CD4-positive, alpha-beta T cell (primary cell): Measurements from ENCODE around the gene AXDND1. TPM values are rescaled to one million over a fixed set of nuclear protein-coding genes. Genes with fewer than 3 reads are reported as not detected.

Experiments
- ATAC-seq: fragments of 200-7000 bp; cut with Tn5 transposase; one replicate; pipeline ENCODE4 v1.10.0; 2022; ENCODE audit warnings: mild to moderate bottlenecking; ENCODE audit not compliant: poor library complexity
- CTCF ChIA-PET: fragments of 350-600 bp; sonication (Branson Sonifier 250); formaldehyde crosslinking; loops from one replicate; lab custom pipeline; 2021; ENCODE audit warnings: antibody characterized with exemption, inconsistent platforms; lab: Charles Lee
- POLR2A ChIA-PET: fragments of 350-600 bp; sonication (Branson Sonifier 250); formaldehyde crosslinking; loops from one replicate; lab custom pipeline; 2021; ENCODE audit warnings: antibody characterized with exemption, inconsistent platforms; lab: Charles Lee
- DNase-seq, 14 experiments: peaks; one replicate each; pipeline ENCODE4 v3.0.0-alpha.2; 2013 to 2020; ENCODE audit warnings: mixed read lengths in 2 of 14
- H3K27ac ChIP-seq, 2 donors: one replicate each; pipeline versions ENCODE4 v1.5.1 to v1.7.0; 2013; ENCODE audit warnings: low read length in 2 of 2, low read depth in 1 of 2, mild to moderate bottlenecking in 1 of 2
- H3K27me3 ChIP-seq, 2 experiments: 1 replicate in 1 of 2; 2 replicates in 1 of 2; pipeline versions ENCODE4 v1.6.1 to v1.7.0; 2013; ENCODE audit warnings: low read length in 2 of 2, control low read depth in 1 of 2, mild to moderate bottlenecking in 1 of 2, moderate library complexity in 1 of 2; ENCODE audit not compliant: insufficient read depth in 2 of 2, control insufficient read depth in 1 of 2
- H3K36me3 ChIP-seq: one replicate; pipeline ENCODE4 v1.6.1; 2013; ENCODE audit warnings: low read length, control low read depth; ENCODE audit not compliant: insufficient read depth
- H3K4me1 ChIP-seq: one replicate; pipeline ENCODE4 v1.6.1; 2013; ENCODE audit warnings: low read length, control low read depth; ENCODE audit not compliant: insufficient read depth
- H3K4me3 ChIP-seq: one replicate; pipeline ENCODE4 v1.5.1; 2013; ENCODE audit warnings: mild to moderate bottlenecking, low read length, moderate library complexity
- H3K9me3 ChIP-seq, 2 experiments: 1 replicate in 1 of 2; 2 replicates in 1 of 2; pipeline versions ENCODE4 v1.6.1 to v1.7.0; 2013; ENCODE audit warnings: low read length in 2 of 2, mild to moderate bottlenecking in 2 of 2, control low read depth in 1 of 2, moderate library complexity in 1 of 2; ENCODE audit not compliant: control insufficient read depth in 1 of 2, insufficient read depth in 1 of 2
- H3K27ac Mint-ChIP-seq: one replicate; pipeline ENCODE4 v1.8.0; 2020; ENCODE audit warnings: mixed read lengths
- H3K27me3 Mint-ChIP-seq: one replicate; pipeline ENCODE4 v1.8.0; 2021; ENCODE audit warnings: mixed read lengths
- H3K36me3 Mint-ChIP-seq: one replicate; pipeline ENCODE4 v1.8.0; 2021; ENCODE audit warnings: low read depth, mixed read lengths
- H3K4me1 Mint-ChIP-seq: one replicate; pipeline ENCODE4 v1.8.0; 2021; ENCODE audit warnings: low read depth, mixed read lengths
- H3K4me3 Mint-ChIP-seq: one replicate; pipeline ENCODE4 v1.8.0; 2020; ENCODE audit warnings: mild to moderate bottlenecking, mixed read lengths
- H3K9me3 Mint-ChIP-seq: one replicate; pipeline ENCODE4 v1.8.0; 2020; ENCODE audit warnings: mixed read lengths
- CTCF ChIP-seq: fragments of 200-600 bp; IDR thresholded peaks from one replicate; pipeline ENCODE4 v1.8.0; 2022; ENCODE audit warnings: antibody characterized with exemption, mild to moderate bottlenecking
- intact Hi-C, 2 experiments: fragments of 100-400 bp; cut with DNase I in 1 of 2; cut with micrococcal nuclease in 1 of 2; formaldehyde crosslinking; loops; one replicate each; pipeline versions ENCODE4 v1.15.1 to v1.9.0; 2023 to 2025; cut with DNase I, micrococcal nuclease
- total RNA-seq, 174 experiments: library from RNA in 2 of 174; stranded (reverse) in 2 of 174; gene quantifications; one replicate each; pipeline ENCODE4 v1.2.3 and lab custom pipeline; 2021 to 2026

AXDND1 gene
- total RNA-seq, 2 experiments from 2014 or later: 1.1 TPM

GRCh38 chr1:179474713-179475112, 108.9 kb downstream of the AXDND1 start:
- POLR2A ChIA-PET: no interaction called here
- Histone ChIP-seq H3K4me1 (no peaks in the 10 kb centered on the region), H3K27ac (no peak overlapping the region), H3K27me3 (peaks cover 0 to 2% of the 10 kb centered on the region in 2 experiments), H3K4me3 (no peak overlapping the region), H3K36me3 (no peaks in the 10 kb centered on the region), H3K9me3 (peaks cover 30 to 31% of the 10 kb centered on the region in 2 experiments)
- no peak for TF ChIP-seq CTCF
- Mint-ChIP-seq H3K27me3 (no peaks in the 10 kb centered on the region), H3K4me1 (no peaks in the 10 kb centered on the region), H3K9me3 (peaks cover 20% of the 10 kb centered on the region), H3K27ac (no peak overlapping the region), H3K36me3 (no peaks in the 10 kb centered on the region), H3K4me3 (no peak overlapping the region)
- DNase-seq: no peak
- intact Hi-C loops: no loop called here
- CTCF ChIA-PET: no interaction called here
- no peak for ATAC-seq

GRCh38 chr1:179476484-179476883, 110.7 kb downstream of the AXDND1 start:
- no peaks in the 10 kb centered on the region for H3K4me1 ChIP-seq
- intact Hi-C loops: no loop called here
- H3K27me3 ChIP-seq: peaks cover 0 to 2% of the 10 kb centered on the region in 2 experiments
- Mint-ChIP-seq H3K4me1 (no peaks in the 10 kb centered on the region), H3K27ac (no peak overlapping the region), H3K4me3 (no peak overlapping the region), H3K36me3 (no peaks in the 10 kb centered on the region), H3K27me3 (no peaks in the 10 kb centered on the region), H3K9me3 (peaks cover 20% of the 10 kb centered on the region)
- CTCF ChIA-PET: no interaction called here
- H3K4me3 ChIP-seq: no peak overlapping the region
- H3K27ac ChIP-seq: no peak overlapping the region
- DNase-seq (no peak), ATAC-seq (no peak)
- POLR2A ChIA-PET: no interaction called here
- no peak for TF ChIP-seq CTCF
- no peaks in the 10 kb centered on the region for H3K36me3 ChIP-seq
- peaks cover 30 to 31% of the 10 kb centered on the region in 2 experiments for H3K9me3 ChIP-seq

- peaks cover 27% of the 10 kb centered on the region for H3K9me3 Mint-ChIP-seq
- no peak for DNase-seq
- Histone ChIP-seq H3K27me3 (peaks cover 0 to 2% of the 10 kb centered on the region in 2 experiments), H3K9me3 (peaks cover 30 to 31% of the 10 kb centered on the region in 2 experiments), H3K4me3 (no peak overlapping the region), H3K27ac (no peak overlapping the region), H3K36me3 (no peaks in the 10 kb centered on the region), H3K4me1 (no peaks in the 10 kb centered on the region)
- intact Hi-C loops: no loop called here
- TF ChIP-seq CTCF: no peak
- H3K27ac Mint-ChIP-seq: no peak overlapping the region
- POLR2A ChIA-PET: no interaction called here
- CTCF ChIA-PET: no interaction called here
- no peaks in the 10 kb centered on the region for H3K4me1 Mint-ChIP-seq
- no peak overlapping the region for H3K4me3 Mint-ChIP-seq
- no peak for ATAC-seq
- no peaks in the 10 kb centered on the region for H3K36me3 Mint-ChIP-seq
- no peaks in the 10 kb centered on the region for H3K27me3 Mint-ChIP-seq
Measured at GRCh38 chr1:179478370-179478769, 112.6 kb downstream of the AXDND1 start.
